CD14-positive monocyte (primary cell): ENCODE results near the gene PAPOLA. TPM values are rescaled to one million over a fixed set of nuclear protein-coding genes. Genes with fewer than 3 reads are reported as not detected.

ENCODE experiments used
- DNase-seq, 3 donors: peaks; one replicate each; pipeline ENCODE4 v3.0.0-alpha.2; 2011 to 2022
- H2AFZ ChIP-seq: 2 replicates; pipeline ENCODE4 v1.6.0; 2012; ENCODE audit warnings: mild to moderate bottlenecking, low read depth, low read length, inconsistent platforms; ENCODE audit not compliant: insufficient read depth, poor library complexity, severe bottlenecking
- H3K27ac ChIP-seq, 2 donors: 1 replicate in 1 of 2; 2 replicates in 1 of 2; pipeline ENCODE4 v1.5.1; 2012 to 2013; ENCODE audit warnings: low read length in 2 of 2, control low read depth in 1 of 2, inconsistent platforms in 1 of 2, low read depth in 1 of 2, mild to moderate bottlenecking in 1 of 2
- H3K27me3 ChIP-seq, 2 donors: one replicate each; pipeline versions ENCODE4 v1.6.0 to v1.6.1; 2011 to 2013; ENCODE audit warnings: low read length in 2 of 2; ENCODE audit not compliant: control insufficient read depth in 2 of 2, insufficient read depth in 2 of 2
- H3K36me3 ChIP-seq, 2 donors: replicated peaks in 1 of 2; 1 replicate in 1 of 2; 2 replicates in 1 of 2; pipeline versions ENCODE4 v1.5.1 to v1.6.1; 2012 to 2013; ENCODE audit warnings: low read length in 2 of 2, control low read depth in 1 of 2, inconsistent platforms in 1 of 2, mild to moderate bottlenecking in 1 of 2; ENCODE audit not compliant: insufficient read depth in 2 of 2, control insufficient read depth in 1 of 2
- H3K4me1 ChIP-seq, 2 donors: 1 replicate in 1 of 2; 2 replicates in 1 of 2; pipeline versions ENCODE4 v1.5.1 to v1.6.1; 2012 to 2013; ENCODE audit warnings: low read length in 2 of 2, control low read depth in 1 of 2, inconsistent platforms in 1 of 2, mild to moderate bottlenecking in 1 of 2, moderate library complexity in 1 of 2; ENCODE audit not compliant: insufficient read depth in 2 of 2, control insufficient read depth in 1 of 2
- H3K4me2 ChIP-seq: replicated peaks from 2 replicates; pipeline ENCODE3; 2012; ENCODE audit warnings: low read length, moderate library complexity, mild to moderate bottlenecking; ENCODE audit not compliant: poor library complexity, severe bottlenecking; ENCODE audit errors: extremely low read depth
- H3K4me3 ChIP-seq, 3 experiments: fragments of 200-600 bp in 1 of 3; sonication (generic) in 1 of 3; replicated peaks in 1 of 3; 1 replicate in 2 of 3; 2 replicates in 1 of 3; pipeline ENCODE4 v1.5.1; 2011 to 2013; ENCODE audit warnings: low read length in 3 of 3, mild to moderate bottlenecking in 3 of 3, control low read depth in 2 of 3, low read depth in 2 of 3, inconsistent platforms in 1 of 3, moderate library complexity in 1 of 3
- H3K79me2 ChIP-seq: 2 replicates; pipeline ENCODE4 v1.6.0; 2012; ENCODE audit warnings: mild to moderate bottlenecking, control low read depth, inconsistent platforms, low read length, moderate library complexity; ENCODE audit not compliant: insufficient read depth
- H3K9ac ChIP-seq: 2 replicates; pipeline ENCODE4 v1.6.0; 2017; ENCODE audit warnings: low read length, mild to moderate bottlenecking; ENCODE audit not compliant: insufficient read depth, poor library complexity, severe bottlenecking
- H3K9me3 ChIP-seq, 2 donors: replicated peaks in 1 of 2; 1 replicate in 1 of 2; 2 replicates in 1 of 2; pipeline versions ENCODE4 v1.5.1 to v1.6.1; 2012 to 2013; ENCODE audit warnings: low read length in 2 of 2, control low read depth in 1 of 2; ENCODE audit not compliant: control insufficient read depth in 1 of 2, insufficient read depth in 1 of 2
- H4K20me1 ChIP-seq: 2 replicates; pipeline ENCODE4 v1.6.0; 2012; ENCODE audit warnings: mild to moderate bottlenecking, low read length, control low read depth, moderate library complexity; ENCODE audit not compliant: insufficient read depth
- H3K27ac Mint-ChIP-seq, 7 donors: one replicate each; pipeline ENCODE4 v1.8.0; 2020; ENCODE audit warnings: mild to moderate bottlenecking in 7 of 7, mixed read lengths in 7 of 7, moderate library complexity in 6 of 7, inconsistent platforms in 2 of 7
- H3K27me3 Mint-ChIP-seq, 3 donors: one replicate each; pipeline ENCODE4 v1.8.0; 2021 to 2022; ENCODE audit warnings: low read depth in 3 of 3, mild to moderate bottlenecking in 3 of 3, mixed read lengths in 3 of 3, moderate library complexity in 3 of 3, inconsistent platforms in 1 of 3
- H3K36me3 Mint-ChIP-seq, 2 donors: one replicate each; pipeline ENCODE4 v1.8.0; 2020; ENCODE audit warnings: mixed read lengths in 2 of 2, inconsistent platforms in 1 of 2, mild to moderate bottlenecking in 1 of 2
- H3K4me1 Mint-ChIP-seq: one replicate; pipeline ENCODE4 v1.8.0; 2020; ENCODE audit warnings: mild to moderate bottlenecking, mixed read lengths
- H3K4me3 Mint-ChIP-seq, 2 donors: one replicate each; pipeline ENCODE4 v1.8.0; 2020; ENCODE audit warnings: mild to moderate bottlenecking in 2 of 2, mixed read lengths in 2 of 2, moderate library complexity in 1 of 2
- H3K9me3 Mint-ChIP-seq, 7 donors: one replicate each; pipeline ENCODE4 v1.8.0; 2020 to 2022; ENCODE audit warnings: mixed read lengths in 7 of 7, mild to moderate bottlenecking in 6 of 7, moderate library complexity in 6 of 7, inconsistent platforms in 2 of 7
- CTCF ChIP-seq: fragments of 200-600 bp; IDR thresholded peaks from one replicate; pipeline ENCODE4 v1.8.0; 2022; ENCODE audit warnings: antibody characterized with exemption, mild to moderate bottlenecking
- WGBS: methylation state at CpG from one replicate; pipeline ENCODE4 v1.1.5; 2013; ENCODE audit warnings: missing lambda C conversion rate; ENCODE audit not compliant: insufficient coverage; 5-methylcytosine and 5-hydroxymethylcytosine counted together
- intact Hi-C, 2 donors: fragments of 100-400 bp; cut with micrococcal nuclease; formaldehyde crosslinking; loops; one replicate each; pipeline versions ENCODE4 v1.15.0 to v1.15.1; 2023
- polyA plus RNA-seq, 3 donors: library from polyadenylated mRNA; depleted of rRNA in 1 of 3; unstranded in 2 of 3; stranded (reverse) in 1 of 3; fragments of 300-500 nt in 2 of 3; fragments of >200 nt in 1 of 3; fragmentation: Illumina TruSeq in 2 of 3; gene quantifications; 1 replicate in 2 of 3; 2 replicates in 1 of 3; pipeline ENCODE4 v1.2.3, GENCODE V29; 2012 to 2021

Gene PAPOLA
- polyA plus RNA-seq, 3 donors, result 57.9 to 87.5 (median 80.3) TPM

GRCh38 chr14:96589577-96589976 lies 87.4 kb downstream of the PAPOLA start:
- intact Hi-C loops, result no loop called here
- no peak overlapping the region for H3K27ac ChIP-seq
- no peaks in the 10 kb centered on the region for H3K9me3 ChIP-seq
- H4K20me1 ChIP-seq, result no peaks in the 10 kb centered on the region
- no peaks in the 10 kb centered on the region for H3K36me3 Mint-ChIP-seq
- H3K4me3 Mint-ChIP-seq, result no peak overlapping the region
- peaks cover 19 to 45% of the 10 kb centered on the region in 2 donors for H3K27me3 ChIP-seq
- no peak overlapping the region for H2AFZ ChIP-seq
- TF ChIP-seq CTCF, result no peak
- no peak overlapping the region for H3K4me3 ChIP-seq
- H3K4me1 Mint-ChIP-seq, result peaks cover 11% of the 10 kb centered on the region
- H3K9me3 Mint-ChIP-seq, result peaks cover 0 to 8% (median 0%) of the 10 kb centered on the region in 7 donors
- no peak overlapping the region for H3K4me2 ChIP-seq
- WGBS, result 100% methylated on average over 2 of the region's 3 CpGs
- H3K79me2 ChIP-seq, result no peaks in the 10 kb centered on the region
- H3K27ac Mint-ChIP-seq, result peak overlapping the region in 1 of 7 donors; percentile 51
- H3K36me3 ChIP-seq, result no peaks in the 10 kb centered on the region
- no peak for DNase-seq
- no peak overlapping the region for H3K9ac ChIP-seq
- H3K4me1 ChIP-seq, result peaks cover 6 to 9% of the 10 kb centered on the region in 2 donors
- H3K27me3 Mint-ChIP-seq, result peaks cover 44 to 78% (median 52%) of the 10 kb centered on the region in 3 donors

GRCh38 chr14:96590190-96590864 lies 88.1 kb downstream of the PAPOLA start:
- H3K9ac ChIP-seq, result no peak overlapping the region
- H3K9me3 ChIP-seq, result no peaks in the 10 kb centered on the region
- Mint-ChIP-seq H3K4me1 (peaks cover 11% of the 10 kb centered on the region), H3K4me3 (no peak overlapping the region), H3K36me3 (no peaks in the 10 kb centered on the region), H3K27ac (no peak overlapping the region), H3K9me3 (peaks cover 0 to 8% (median 0%) of the 10 kb centered on the region in 7 donors), H3K27me3 (peaks cover 42 to 72% (median 46%) of the 10 kb centered on the region in 3 donors)
- peaks cover 6 to 9% of the 10 kb centered on the region in 2 donors for H3K4me1 ChIP-seq
- no peaks in the 10 kb centered on the region for H3K36me3 ChIP-seq
- no peak overlapping the region for H3K27ac ChIP-seq
- no peak for TF ChIP-seq CTCF
- DNase-seq, result no peak
- 91% methylated on average over 8 of the region's 9 CpGs for WGBS
- H4K20me1 ChIP-seq, result no peaks in the 10 kb centered on the region
- intact Hi-C loops, result no loop called here
- H3K4me2 ChIP-seq, result no peak overlapping the region
- no peak overlapping the region for H2AFZ ChIP-seq
- peaks cover 19 to 41% of the 10 kb centered on the region in 2 donors for H3K27me3 ChIP-seq
- H3K79me2 ChIP-seq, result no peaks in the 10 kb centered on the region
- H3K4me3 ChIP-seq, result no peak overlapping the region
